OCI-LY3 (cell line): ENCODE measurements around the gene CSF3.
A peak's percentile ranks its signal among the peaks of the same experiment; 100 is the strongest.

ENCODE experiments used
- H2AFZ ChIP-seq: fragments of 200-600, 300-600 bp; shearing (Covaris generic); 2 replicates; pipeline ENCODE4 v1.6.0; 2014; ENCODE audit warnings: antibody characterized with exemption, low read depth, low read length
- H3K27ac ChIP-seq: fragments of 200-600, 300-600 bp; sonication (generic); 2 replicates; pipeline ENCODE4 v1.5.1; 2014; ENCODE audit warnings: mild to moderate bottlenecking, low read length, moderate library complexity, mixed read lengths
- H3K27me3 ChIP-seq: fragments of 200-600, 300-600 bp; sonication (generic); 2 replicates; pipeline ENCODE4 v1.6.1; 2014; ENCODE audit warnings: low read depth, low read length, mixed read lengths
- H3K36me3 ChIP-seq: fragments of 200-600, 300-600 bp; sonication (generic); replicated peaks from 2 replicates; pipeline ENCODE3; 2014; ENCODE audit warnings: low read depth, low read length, mixed read lengths
- H3K4me1 ChIP-seq: fragments of 300-600, 200-600 bp; sonication (generic); 2 replicates; pipeline ENCODE4 v1.6.1; 2014; ENCODE audit warnings: low read length, mixed read lengths
- H3K4me2 ChIP-seq: fragments of 200-600, 300-600 bp; sonication (generic); 2 replicates; pipeline ENCODE4 v1.6.1; 2014; ENCODE audit warnings: low read length, mixed read lengths
- H3K4me3 ChIP-seq: fragments of 300-600, 200-600 bp; sonication (generic); 2 replicates; pipeline ENCODE4 v1.5.1; 2014; ENCODE audit warnings: antibody characterized with exemption, mild to moderate bottlenecking, low read length, moderate library complexity
- H3K79me2 ChIP-seq: fragments of 300-600, 200-600 bp; shearing (Covaris generic); 2 replicates; pipeline ENCODE4 v1.6.1; 2014; ENCODE audit warnings: mild to moderate bottlenecking, low read length, mixed read lengths
- H3K9ac ChIP-seq: fragments of 300-600, 200-600 bp; shearing (Covaris generic); 2 replicates; pipeline ENCODE4 v1.6.0; 2014; ENCODE audit warnings: mild to moderate bottlenecking, low read length, moderate library complexity
- H3K9me3 ChIP-seq: fragments of 200-600, 300-600 bp; shearing (Covaris generic); 2 replicates; pipeline ENCODE4 v1.6.1; 2014; ENCODE audit warnings: low read length, mixed read lengths; ENCODE audit not compliant: insufficient read depth
- H4K20me1 ChIP-seq: fragments of 200-600, 300-600 bp; sonication (generic); 2 replicates; pipeline ENCODE4 v1.6.1; 2016; ENCODE audit warnings: low read length, mixed read lengths; ENCODE audit not compliant: insufficient read depth
- EZH2phosphoT487 ChIP-seq: fragments of 200-600 bp; shearing (Covaris generic); IDR thresholded peaks from 2 replicates; pipeline ENCODE4 v1.6.1; 2018; ENCODE audit warnings: antibody characterized with exemption, mixed run types, low read depth
- TF ChIP-seq, protein P1 (sequence below): fragments of 200-600, 300-600 bp; sonication (generic); IDR thresholded peaks from 2 replicates; pipeline ENCODE4 v1.5.1; 2014; ENCODE audit warnings: antibody characterized with exemption, low read length, low read depth

CSF3 gene

GRCh38 chr17:40015005-40015997, at the start of gene CSF3:
Gene CSF3, plus strand, starts transcription at chr17:40015440. Its CDS starts 35 bp downstream, at chr17:40015475.
- Histone ChIP-seq H2AFZ (peak within 1 kb of the TSS; percentile 47; the same call in 1 of the 2 replicates), H3K27me3 (no peaks in the 10 kb centered on the region), H3K79me2 (no peaks in the 10 kb centered on the region), H3K27ac (no peak within 1 kb of the TSS), H3K9me3 (no peaks in the 10 kb centered on the region), H3K9ac (peak within 1 kb of the TSS; percentile 29; the same call in 1 of the 2 replicates), H3K36me3 (peaks cover 6% of the 10 kb centered on the region), H3K4me3 (peak within 1 kb of the TSS; percentile 67), H3K4me1 (peaks cover 19% of the 10 kb centered on the region), H4K20me1 (no peaks in the 10 kb centered on the region), H3K4me2 (peak within 1 kb of the TSS; percentile 88)
- TF ChIP-seq, protein P1, sequence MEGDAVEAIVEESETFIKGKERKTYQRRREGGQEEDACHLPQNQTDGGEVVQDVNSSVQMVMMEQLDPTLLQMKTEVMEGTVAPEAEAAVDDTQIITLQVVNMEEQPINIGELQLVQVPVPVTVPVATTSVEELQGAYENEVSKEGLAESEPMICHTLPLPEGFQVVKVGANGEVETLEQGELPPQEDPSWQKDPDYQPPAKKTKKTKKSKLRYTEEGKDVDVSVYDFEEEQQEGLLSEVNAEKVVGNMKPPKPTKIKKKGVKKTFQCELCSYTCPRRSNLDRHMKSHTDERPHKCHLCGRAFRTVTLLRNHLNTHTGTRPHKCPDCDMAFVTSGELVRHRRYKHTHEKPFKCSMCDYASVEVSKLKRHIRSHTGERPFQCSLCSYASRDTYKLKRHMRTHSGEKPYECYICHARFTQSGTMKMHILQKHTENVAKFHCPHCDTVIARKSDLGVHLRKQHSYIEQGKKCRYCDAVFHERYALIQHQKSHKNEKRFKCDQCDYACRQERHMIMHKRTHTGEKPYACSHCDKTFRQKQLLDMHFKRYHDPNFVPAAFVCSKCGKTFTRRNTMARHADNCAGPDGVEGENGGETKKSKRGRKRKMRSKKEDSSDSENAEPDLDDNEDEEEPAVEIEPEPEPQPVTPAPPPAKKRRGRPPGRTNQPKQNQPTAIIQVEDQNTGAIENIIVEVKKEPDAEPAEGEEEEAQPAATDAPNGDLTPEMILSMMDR: no peak
- TF ChIP-seq EZH2phosphoT487: no peak

GRCh38 chr17:39966771-39967170, 48.5 kb upstream of the CSF3 start:
- no peak for TF ChIP-seq EZH2phosphoT487
- TF ChIP-seq, protein P1: no peak
- Histone ChIP-seq H3K27ac (no peak overlapping the region), H3K4me3 (no peak overlapping the region), H3K27me3 (peaks cover 30% of the 10 kb centered on the region), H3K4me2 (no peak overlapping the region), H3K9me3 (no peaks in the 10 kb centered on the region), H3K9ac (no peak overlapping the region), H2AFZ (no peak overlapping the region), H3K36me3 (no peaks in the 10 kb centered on the region), H4K20me1 (no peaks in the 10 kb centered on the region), H3K79me2 (no peaks in the 10 kb centered on the region), H3K4me1 (0 out of 2 replicates have a peak, but pooled peaks cover 1% of the 10 kb centered on the region)

DNA sequence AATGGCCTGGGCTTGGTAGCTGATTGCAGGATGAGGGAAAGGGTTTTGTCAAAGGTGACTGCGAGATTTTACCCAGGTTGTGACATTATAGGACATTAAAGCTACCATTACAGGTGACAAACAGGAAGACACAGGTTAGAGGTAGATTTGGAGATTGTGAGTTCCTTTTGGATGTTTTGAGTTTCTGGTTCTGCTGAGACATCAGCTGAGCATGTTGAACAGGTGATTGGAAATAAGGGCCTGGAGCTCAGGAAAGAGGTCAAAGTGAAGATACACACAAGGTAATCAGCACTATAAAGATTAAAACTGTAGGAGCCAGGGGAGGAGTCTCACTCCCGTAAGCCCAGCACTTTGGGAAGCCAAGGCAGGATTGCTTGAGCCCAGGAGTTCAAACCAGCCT, 46.5 kb upstream of the CSF3 start:
- Histone ChIP-seq H3K9ac (no peak overlapping the region), H3K27ac (no peak overlapping the region), H2AFZ (no peak overlapping the region), H3K4me3 (no peak overlapping the region), H3K4me2 (no peak overlapping the region), H3K36me3 (no peaks in the 10 kb centered on the region), H4K20me1 (no peaks in the 10 kb centered on the region), H3K27me3 (peaks cover 31% of the 10 kb centered on the region), H3K79me2 (no peaks in the 10 kb centered on the region), H3K9me3 (no peaks in the 10 kb centered on the region), H3K4me1 (peaks cover 10% of the 10 kb centered on the region)
- no peak for TF ChIP-seq EZH2phosphoT487
- TF ChIP-seq, protein P1: no peak

DNA sequence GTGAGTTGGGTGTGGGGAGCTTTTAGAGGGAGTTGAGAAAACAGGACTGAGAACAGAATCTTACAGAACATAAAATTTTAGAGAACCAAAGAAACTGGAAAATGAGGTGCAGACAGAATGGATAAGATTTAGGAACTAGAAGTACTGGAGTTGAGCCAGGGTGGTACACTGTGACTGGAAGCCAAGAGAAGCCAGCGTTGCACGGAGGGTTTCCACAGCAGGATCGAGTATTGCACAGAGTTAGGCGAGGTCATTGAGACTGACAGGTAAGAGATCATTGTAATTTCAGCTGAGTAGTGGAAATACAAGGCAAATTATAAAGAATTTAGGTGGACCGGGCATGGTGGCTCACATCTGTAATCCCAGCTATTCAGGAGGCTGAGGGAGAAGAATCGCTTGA, 45.9 kb upstream of the CSF3 start:
- TF ChIP-seq, protein P1: no peak
- TF ChIP-seq EZH2phosphoT487: no peak
- Histone ChIP-seq H3K9ac (no peak overlapping the region), H3K27me3 (peaks cover 35% of the 10 kb centered on the region), H2AFZ (no peak overlapping the region), H3K4me1 (peaks cover 10% of the 10 kb centered on the region), H4K20me1 (no peaks in the 10 kb centered on the region), H3K4me2 (no peak overlapping the region), H3K27ac (no peak overlapping the region), H3K36me3 (no peaks in the 10 kb centered on the region), H3K4me3 (no peak overlapping the region), H3K9me3 (no peaks in the 10 kb centered on the region), H3K79me2 (no peaks in the 10 kb centered on the region)
